Astrocyte of the spinal cord (primary cell): ENCODE measurements around the gene NPB.
A peak's percentile ranks its signal among the peaks of the same experiment; 100 is the strongest.

ENCODE experiments used
- DNase-seq: peaks from one replicate; pipeline ENCODE4 v3.0.0; 2011; ENCODE audit warnings: low read depth, low spot score
- H3K4me3 ChIP-seq: 2 replicates; pipeline ENCODE4 v1.5.1; 2011; ENCODE audit warnings: low read depth, mild to moderate bottlenecking, low read length, moderate library complexity
- CTCF ChIP-seq: IDR thresholded peaks from 2 replicates; pipeline ENCODE4 v1.5.1; 2012; ENCODE audit warnings: low read depth, mild to moderate bottlenecking, low read length, inconsistent platforms
- in situ Hi-C: cut with HindIII; loops from 2 replicates; pipeline ENCODE4 v1.10.0; 2017; ENCODE audit warnings: low sequenced_read_pairs

NPB gene

GRCh38 chr17:81927152-81927652 lies 25.2 kb downstream of the NPB start:
- no peak for DNase-seq
- H3K4me3 ChIP-seq = peak overlapping the region; percentile 76
- TF ChIP-seq CTCF = no peak
- in situ Hi-C loops = no loop called here

- TF ChIP-seq CTCF = peak; percentile 33
- peak within 1 kb of the TSS; percentile 76 for H3K4me3 ChIP-seq
- DNase-seq = peak; percentile 96
- in situ Hi-C loops = no loop called here
These were observed 25.9 kb downstream of the NPB start, which contains the start of gene MAFG for GRCh38 chr17:81927653-81928543. MAFG (minus strand) TSS chr17:81927735; CDS start chr17:81923185, 4,550 bp downstream.

- TF ChIP-seq CTCF = no peak
- in situ Hi-C loops = no loop called here
- H3K4me3 ChIP-seq = peak overlapping the region; percentile 76
- no peak for DNase-seq
These were observed 26.7 kb downstream of the NPB start for GRCh38 chr17:81928544-81929252.

GRCh38 chr17:81929253-81930141 lies 27.5 kb downstream of the NPB start:
- H3K4me3 ChIP-seq = no peak overlapping the region
- no peak for TF ChIP-seq CTCF
- in situ Hi-C loops = no loop called here
- DNase-seq = no peak

- no peak for TF ChIP-seq CTCF
These were observed 28.4 kb downstream of the NPB start for GRCh38 chr17:81930142-81931125.

More at GRCh38 chr17:81930142-81931125, 28.4 kb downstream of the NPB start:
- H3K4me3 ChIP-seq = no peak overlapping the region
- in situ Hi-C loops = no loop called here
- DNase-seq = no peak
